T-helper 22 cell (primary cell): ENCODE data around the gene SUN5.
"Not testable (repeated sequence)": the region's sequence is repeated elsewhere in the genome, so short reads cannot be mapped to it uniquely, and the experiment has no call there.

ENCODE experiments used
- DNase-seq: peaks from one replicate; pipeline ENCODE4 v3.0.0-alpha.2; 2020; ENCODE audit warnings: low read depth

SUN5 gene

DNA sequence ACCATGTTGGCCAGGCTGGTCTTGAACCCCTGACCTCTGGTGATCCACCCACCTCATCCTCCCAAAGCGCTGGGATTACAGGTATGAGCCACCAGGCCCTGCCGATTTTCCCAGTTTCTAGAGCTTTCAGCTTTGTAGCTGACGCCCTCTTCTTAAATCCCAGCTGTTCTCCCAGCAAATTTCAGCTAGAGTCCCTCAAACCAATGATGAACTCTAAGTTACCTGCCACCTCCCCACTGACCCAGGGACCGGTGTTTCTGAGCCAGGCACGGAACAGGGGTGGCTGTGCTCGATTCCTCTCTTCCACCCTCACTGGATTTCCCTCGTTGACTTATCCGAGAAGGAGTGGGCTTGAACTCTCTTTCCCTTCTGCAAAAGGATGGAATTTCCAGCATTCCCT is 39.1 kb downstream of the SUN5 start:
- DNase-seq: no peak

DNA sequence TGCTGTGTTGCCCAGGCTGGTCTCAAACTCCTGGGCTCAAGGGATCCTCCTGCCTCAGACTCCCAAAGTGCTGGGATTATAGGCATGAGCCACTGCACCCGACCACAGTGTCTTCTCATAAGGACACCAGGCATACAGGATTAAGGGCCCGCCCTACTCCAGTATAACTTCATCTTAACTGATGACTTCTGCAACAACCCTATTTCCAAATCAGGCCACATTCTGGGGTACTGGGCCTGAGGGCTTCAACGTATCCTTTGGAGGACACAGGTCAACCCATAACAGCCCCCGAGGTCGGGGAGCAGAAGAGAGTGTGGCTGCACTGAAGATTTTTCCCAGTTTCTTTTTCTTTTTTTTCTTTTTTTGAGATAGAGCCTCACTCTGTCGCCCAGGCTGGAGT is 39.7 kb downstream of the SUN5 start:
- no peak for DNase-seq

- no peak for DNase-seq
Observed at GRCh38 chr20:32963176-32963575, 41.1 kb downstream of the SUN5 start.

- DNase-seq: not testable (repeated sequence)
Observed at GRCh38 chr20:32962646-32963045, 41.6 kb downstream of the SUN5 start.

DNA sequence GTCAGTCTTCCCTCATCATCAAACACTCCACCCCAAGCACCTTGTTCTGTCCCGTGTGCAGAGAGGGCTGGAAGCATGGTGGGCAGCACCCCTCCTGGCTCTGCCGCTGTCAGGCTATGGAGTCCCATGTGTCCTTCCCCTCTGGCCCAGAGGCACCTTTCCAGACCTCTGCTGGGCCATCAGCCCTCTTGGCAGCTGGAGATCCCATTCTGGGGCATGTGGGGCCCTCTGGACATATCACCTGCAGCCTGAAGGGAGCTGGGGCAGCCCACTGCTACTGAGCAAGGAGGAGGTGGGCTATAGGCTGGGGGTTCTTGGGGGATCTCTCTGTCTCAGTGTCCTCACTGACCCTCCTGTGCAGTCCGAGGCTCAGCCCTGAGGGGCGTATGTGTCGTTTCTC is 42.2 kb downstream of the SUN5 start:
- DNase-seq: no peak

- no peak for DNase-seq
Observed at GRCh38 chr20:32960849-32961731, 43.1 kb downstream of the SUN5 start.

GRCh38 chr20:32960222-32960518 is 44.1 kb downstream of the SUN5 start:
- DNase-seq: no peak

DNA sequence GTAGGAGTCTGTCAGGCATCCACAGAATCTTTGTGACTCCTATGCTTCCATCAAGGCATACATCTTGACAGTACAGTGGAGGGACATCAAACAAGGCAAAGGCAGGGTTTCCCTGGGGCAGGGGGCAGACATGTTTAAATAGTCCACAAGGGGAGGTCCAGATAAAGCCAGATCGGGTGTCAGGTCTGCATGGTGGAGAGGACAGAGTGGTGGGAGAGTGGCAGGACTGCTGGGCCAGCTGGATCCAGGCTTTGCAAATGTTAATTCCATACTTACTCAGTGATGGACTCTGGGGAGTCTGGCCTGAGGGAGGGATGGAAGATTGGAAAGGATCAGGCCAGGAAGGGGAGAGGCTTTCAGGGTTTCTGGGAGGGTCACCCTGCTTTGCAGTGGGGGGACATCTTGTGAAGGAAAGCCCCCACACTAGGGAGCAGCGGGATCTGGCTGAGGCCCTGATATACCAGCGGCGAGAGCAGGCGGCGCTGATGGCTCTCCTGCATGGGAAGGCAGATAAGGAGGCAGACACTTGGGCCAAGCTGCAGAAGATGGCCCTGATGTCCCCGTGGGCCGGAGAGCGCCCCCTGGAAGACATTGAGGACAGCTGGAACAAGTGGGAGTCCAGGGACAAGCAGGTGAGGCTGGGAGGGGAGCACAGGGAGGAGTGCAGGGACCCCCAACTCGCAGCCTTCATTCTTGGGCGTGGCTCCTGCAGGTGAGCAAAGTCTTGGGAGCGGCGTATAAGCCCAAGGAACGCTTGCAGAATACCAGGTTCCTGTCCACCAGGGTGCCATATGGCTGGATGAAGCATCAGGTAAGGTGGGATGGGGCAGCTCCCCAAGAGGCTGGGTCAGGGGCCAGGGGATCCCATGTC is 44.6 kb downstream of the SUN5 start:
- DNase-seq: no peak

DNA sequence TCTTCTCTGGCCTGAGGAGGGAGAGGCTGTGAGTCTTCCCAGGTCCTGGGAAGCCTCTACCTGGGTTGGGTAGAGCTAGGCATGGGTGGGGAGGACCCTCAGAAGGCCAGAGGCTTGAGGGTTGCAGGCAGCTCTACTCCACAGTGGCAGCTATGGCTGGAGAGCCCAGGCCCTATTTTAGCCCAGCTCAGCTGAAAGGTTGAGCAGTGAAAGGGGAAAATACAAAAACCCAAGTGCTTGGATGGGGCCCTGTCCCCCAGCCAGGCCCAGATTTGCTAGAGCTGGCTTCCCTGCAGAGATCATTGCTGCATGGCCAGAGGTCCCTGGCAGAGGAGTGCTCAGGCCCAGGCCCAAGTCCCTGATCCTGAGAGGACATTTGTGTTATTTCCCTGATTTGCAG is 45.7 kb downstream of the SUN5 start:
- no peak for DNase-seq

- DNase-seq: no peak
Observed at GRCh38 chr20:32957459-32957858, 46.8 kb downstream of the SUN5 start.

GRCh38 chr20:32950539-32950938 is 53.7 kb downstream of the SUN5 start:
- not testable (repeated sequence) for DNase-seq

- DNase-seq: no peak
Observed at GRCh38 chr20:32946629-32947028, 57.6 kb downstream of the SUN5 start.

DNA sequence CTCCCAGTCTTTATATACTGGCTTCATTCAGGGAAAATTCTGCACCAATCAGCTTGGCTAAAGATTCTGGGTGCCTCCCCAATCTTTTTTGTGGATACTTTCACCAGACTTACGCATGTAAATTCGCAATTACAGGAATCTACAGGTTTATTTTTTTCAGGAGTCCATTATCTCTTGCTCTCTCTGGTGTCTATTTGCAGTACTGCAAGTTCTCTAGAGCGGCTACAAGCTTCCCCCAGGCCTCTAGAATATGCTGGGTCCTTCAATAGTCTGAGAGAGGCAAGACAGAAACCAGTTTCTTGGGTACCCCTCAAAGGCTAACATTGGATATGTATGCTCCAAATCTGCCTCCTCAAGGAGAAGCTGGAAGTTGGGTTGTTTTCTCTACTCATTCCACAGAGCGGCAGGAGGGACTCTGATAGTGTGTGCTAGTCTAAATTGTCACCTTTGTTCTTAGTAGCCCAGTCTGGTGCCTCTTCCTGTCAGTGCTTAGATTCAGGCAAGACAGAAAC is 58.5 kb downstream of the SUN5 start:
- no peak for DNase-seq

- no peak for DNase-seq
Observed at GRCh38 chr20:32943490-32944052, 60.7 kb downstream of the SUN5 start.

DNA sequence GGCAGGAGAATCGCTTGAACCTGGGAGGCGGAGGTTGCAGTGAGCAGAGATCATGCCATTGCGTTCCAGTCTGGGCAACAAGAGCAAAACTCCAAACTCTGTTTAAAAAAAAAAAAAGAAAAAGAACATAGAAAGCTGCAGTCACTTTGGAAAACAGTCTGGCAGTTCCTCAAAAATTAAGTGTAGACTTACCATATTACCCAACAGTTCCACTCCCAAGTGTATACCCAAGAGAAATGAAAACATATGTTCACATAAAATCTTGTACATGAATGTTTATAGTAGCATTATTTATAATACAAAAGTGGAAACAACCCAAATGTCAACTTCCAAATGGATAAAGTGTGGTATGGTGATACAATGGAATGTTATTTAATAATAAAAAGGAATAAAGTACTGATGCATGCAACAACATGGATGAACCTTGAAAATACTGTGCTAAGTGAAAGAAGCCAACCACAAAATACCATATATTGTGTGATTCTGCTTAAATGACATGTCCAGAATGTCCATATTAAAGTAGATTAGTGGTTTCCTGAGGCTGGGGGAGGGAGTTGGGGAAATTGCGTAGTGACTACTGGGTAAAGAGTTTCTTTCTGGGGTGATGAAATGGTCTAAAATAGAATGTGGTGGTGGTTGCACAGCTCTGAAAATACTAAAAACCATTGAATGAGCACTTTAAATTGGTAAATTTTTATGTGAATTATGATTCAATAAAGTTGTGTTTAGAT is 62.9 kb downstream of the SUN5 start:
- DNase-seq: no peak

GRCh38 chr20:32934580-32934979 is 69.7 kb downstream of the SUN5 start:
- DNase-seq: no peak
